ENCODE data around the gene TBCC. TPM values are rescaled to one million over a fixed set of nuclear protein-coding genes. Genes with fewer than 3 reads are reported as not detected.
"Not testable (repeated sequence)": the region's sequence is repeated elsewhere in the genome, so short reads cannot be mapped to it uniquely, and the experiment has no call there.

The TBCC gene
- total RNA-seq, 2 donors from 2014 or later = 18.8 to 21.4 TPM

DNA sequence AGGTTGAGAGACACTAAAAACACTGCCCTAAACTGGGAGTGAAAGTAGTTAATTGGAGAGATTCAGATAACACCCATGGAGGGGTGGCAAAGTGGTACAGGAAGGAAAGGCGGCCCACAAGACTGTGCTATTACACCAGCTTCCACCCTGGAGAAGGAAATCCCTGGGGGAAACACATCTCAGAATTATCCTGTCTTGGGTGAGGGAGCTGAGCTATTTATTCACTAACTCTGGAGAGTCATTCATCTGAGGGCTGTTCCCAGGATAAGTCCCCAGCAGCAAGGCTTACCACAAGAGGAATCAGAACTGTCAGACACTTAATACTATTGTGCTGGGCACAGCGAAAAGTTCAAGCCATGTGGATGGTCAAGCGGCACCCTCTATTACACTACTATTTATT, 9.9 kb downstream of the TBCC start:
- DNase-seq (ENCODE audit: low spot score) = no peak
- no peaks in the 10 kb centered on the region for H3K9me3 ChIP-seq
- H3K4me3 ChIP-seq = no peak overlapping the region
- H3K4me1 ChIP-seq = no peaks in the 10 kb centered on the region
- H3K27ac ChIP-seq = no peak overlapping the region
- TF ChIP-seq, protein P1, sequence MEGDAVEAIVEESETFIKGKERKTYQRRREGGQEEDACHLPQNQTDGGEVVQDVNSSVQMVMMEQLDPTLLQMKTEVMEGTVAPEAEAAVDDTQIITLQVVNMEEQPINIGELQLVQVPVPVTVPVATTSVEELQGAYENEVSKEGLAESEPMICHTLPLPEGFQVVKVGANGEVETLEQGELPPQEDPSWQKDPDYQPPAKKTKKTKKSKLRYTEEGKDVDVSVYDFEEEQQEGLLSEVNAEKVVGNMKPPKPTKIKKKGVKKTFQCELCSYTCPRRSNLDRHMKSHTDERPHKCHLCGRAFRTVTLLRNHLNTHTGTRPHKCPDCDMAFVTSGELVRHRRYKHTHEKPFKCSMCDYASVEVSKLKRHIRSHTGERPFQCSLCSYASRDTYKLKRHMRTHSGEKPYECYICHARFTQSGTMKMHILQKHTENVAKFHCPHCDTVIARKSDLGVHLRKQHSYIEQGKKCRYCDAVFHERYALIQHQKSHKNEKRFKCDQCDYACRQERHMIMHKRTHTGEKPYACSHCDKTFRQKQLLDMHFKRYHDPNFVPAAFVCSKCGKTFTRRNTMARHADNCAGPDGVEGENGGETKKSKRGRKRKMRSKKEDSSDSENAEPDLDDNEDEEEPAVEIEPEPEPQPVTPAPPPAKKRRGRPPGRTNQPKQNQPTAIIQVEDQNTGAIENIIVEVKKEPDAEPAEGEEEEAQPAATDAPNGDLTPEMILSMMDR (IDR thresholded peaks at IDR 0.05) = no peak
- H3K36me3 ChIP-seq = no peaks in the 10 kb centered on the region
- H3K27me3 ChIP-seq = no peaks in the 10 kb centered on the region

DNA sequence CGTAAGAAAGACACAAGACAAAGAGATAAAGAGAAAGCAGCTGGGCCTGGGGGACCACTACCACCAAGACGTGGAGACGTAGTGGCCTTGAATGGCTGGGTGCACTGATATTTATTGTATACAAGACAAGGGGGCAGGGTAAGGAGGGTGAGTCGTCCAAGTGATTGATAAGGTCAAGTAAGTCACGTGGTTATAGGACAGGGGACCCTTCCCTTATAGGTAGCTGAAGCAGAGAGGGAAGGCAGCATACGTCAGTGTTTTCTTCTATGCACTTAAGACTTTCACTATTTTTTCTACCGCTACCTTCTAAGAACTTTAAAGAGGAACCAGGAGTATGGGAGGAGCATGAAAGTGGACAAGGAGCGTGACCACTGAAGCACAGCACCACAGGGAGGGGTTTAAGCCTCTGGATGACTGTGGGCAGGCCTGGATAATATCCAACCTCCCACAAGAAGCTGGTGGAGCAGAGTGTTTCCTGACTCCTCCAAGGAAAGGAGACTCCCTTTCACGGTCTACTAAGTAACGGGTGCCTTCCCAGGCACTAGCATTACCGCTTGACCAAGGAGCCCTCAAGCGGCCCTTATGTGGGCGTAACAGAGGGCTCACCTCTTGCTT, 11.9 kb downstream of the TBCC start:
- not testable (repeated sequence) for H3K4me3 ChIP-seq; H3K36me3 ChIP-seq; H3K9me3 ChIP-seq; DNase-seq (ENCODE audit: low spot score); H3K4me1 ChIP-seq; H3K27me3 ChIP-seq; H3K27ac ChIP-seq

GRCh38 chr6:42729731-42730130, 16.2 kb downstream of the TBCC start:
- Histone ChIP-seq H3K36me3 (no peaks in the 10 kb centered on the region), H3K4me3 (no peak overlapping the region), H3K4me1 (peaks cover 0 to 15% of the 10 kb centered on the region in 2 donors), H3K9me3 (no peaks in the 10 kb centered on the region), H3K27ac (no peak overlapping the region), H3K27me3 (no peaks in the 10 kb centered on the region)
- no peak for DNase-seq (ENCODE audit: low spot score)
- TF ChIP-seq, protein P1 (IDR thresholded peaks at IDR 0.05) = no peak

DNA sequence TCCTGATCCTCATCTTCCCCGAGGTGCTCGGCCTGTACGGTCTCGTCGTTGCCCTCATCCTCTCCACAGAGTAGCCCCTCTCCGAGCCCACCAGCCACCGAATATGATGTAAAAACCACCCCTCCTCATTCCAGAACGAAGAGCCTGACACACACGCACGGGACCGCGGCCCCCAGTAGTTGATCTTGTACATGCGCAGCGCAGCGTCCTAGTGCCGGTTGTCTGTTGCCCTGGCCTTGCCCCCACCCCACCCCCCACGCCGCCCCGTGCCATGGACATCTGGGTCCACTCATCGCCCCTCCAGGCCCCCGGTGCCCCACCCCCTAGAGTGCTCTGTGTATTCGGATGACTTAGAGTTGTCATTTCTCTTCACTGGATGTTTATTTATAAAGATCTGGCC, 18.3 kb downstream of the TBCC start:
- no peak for DNase-seq (ENCODE audit: low spot score)
- TF ChIP-seq, protein P1 (IDR thresholded peaks at IDR 0.05) = no peak
- Histone ChIP-seq H3K4me3 (peak overlapping the region; percentile 36 to 60), H3K27me3 (no peaks in the 10 kb centered on the region), H3K9me3 (no peaks in the 10 kb centered on the region), H3K36me3 (no peaks in the 10 kb centered on the region), H3K4me1 (peaks cover 0 to 15% of the 10 kb centered on the region in 2 donors), H3K27ac (peak overlapping the region; percentile 77 to 80)

- Histone ChIP-seq H3K4me3 (peak overlapping the region; percentile 36 to 60), H3K4me1 (peaks cover 0 to 15% of the 10 kb centered on the region in 2 donors), H3K27me3 (no peaks in the 10 kb centered on the region), H3K27ac (peak overlapping the region; percentile 77 to 80), H3K9me3 (no peaks in the 10 kb centered on the region), H3K36me3 (no peaks in the 10 kb centered on the region)
- TF ChIP-seq, protein P1 (IDR thresholded peaks at IDR 0.05) = no peak
- no peak for DNase-seq (ENCODE audit: low spot score)
These were observed 18.8 kb downstream of the TBCC start for GRCh38 chr6:42727087-42727611.

DNA sequence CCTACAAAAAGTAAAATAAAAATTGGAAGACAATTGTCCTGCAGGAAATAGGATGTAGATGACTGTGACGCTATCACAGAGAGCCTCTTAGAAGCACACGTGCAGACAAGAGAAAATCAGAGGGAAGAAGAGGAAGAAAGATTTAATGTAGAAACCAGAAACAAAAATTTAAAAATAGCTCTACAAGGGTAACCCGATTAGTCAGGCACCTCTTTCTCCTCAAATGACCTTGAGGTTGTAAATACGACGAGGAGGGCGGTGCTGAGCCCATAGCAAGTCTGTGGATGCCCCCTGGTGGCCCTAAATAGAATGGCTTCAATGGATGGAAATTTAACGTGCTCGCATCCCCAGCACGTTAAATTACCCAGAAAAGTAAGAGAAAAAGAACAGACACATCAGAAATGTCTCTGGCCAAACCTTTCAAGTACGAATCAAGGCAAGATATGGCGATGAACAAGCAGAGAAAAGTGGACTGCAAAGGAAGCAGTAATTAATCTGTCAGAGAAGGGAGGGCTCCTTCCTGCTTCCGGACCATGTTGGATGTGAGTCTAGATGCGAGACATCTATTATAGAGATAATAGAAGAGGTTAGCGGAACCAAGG, 19.3 kb downstream of the TBCC start:
- no peaks in the 10 kb centered on the region for H3K36me3 ChIP-seq
- H3K9me3 ChIP-seq = no peaks in the 10 kb centered on the region
- H3K27me3 ChIP-seq = no peaks in the 10 kb centered on the region
- DNase-seq (ENCODE audit: low spot score) = peak; percentile 79
- TF ChIP-seq, protein P1 (IDR thresholded peaks at IDR 0.05) = peak; percentile 82 to 93
- peak overlapping the region; percentile 36 to 60 for H3K4me3 ChIP-seq
- peak overlapping the region; percentile 77 to 80 for H3K27ac ChIP-seq
- peaks cover 0 to 15% of the 10 kb centered on the region in 2 donors for H3K4me1 ChIP-seq

Data from right atrium auricular region (tissue), 2 donors.